ENCODE measurements around the gene SLC22A15.

Gene SLC22A15

DNA sequence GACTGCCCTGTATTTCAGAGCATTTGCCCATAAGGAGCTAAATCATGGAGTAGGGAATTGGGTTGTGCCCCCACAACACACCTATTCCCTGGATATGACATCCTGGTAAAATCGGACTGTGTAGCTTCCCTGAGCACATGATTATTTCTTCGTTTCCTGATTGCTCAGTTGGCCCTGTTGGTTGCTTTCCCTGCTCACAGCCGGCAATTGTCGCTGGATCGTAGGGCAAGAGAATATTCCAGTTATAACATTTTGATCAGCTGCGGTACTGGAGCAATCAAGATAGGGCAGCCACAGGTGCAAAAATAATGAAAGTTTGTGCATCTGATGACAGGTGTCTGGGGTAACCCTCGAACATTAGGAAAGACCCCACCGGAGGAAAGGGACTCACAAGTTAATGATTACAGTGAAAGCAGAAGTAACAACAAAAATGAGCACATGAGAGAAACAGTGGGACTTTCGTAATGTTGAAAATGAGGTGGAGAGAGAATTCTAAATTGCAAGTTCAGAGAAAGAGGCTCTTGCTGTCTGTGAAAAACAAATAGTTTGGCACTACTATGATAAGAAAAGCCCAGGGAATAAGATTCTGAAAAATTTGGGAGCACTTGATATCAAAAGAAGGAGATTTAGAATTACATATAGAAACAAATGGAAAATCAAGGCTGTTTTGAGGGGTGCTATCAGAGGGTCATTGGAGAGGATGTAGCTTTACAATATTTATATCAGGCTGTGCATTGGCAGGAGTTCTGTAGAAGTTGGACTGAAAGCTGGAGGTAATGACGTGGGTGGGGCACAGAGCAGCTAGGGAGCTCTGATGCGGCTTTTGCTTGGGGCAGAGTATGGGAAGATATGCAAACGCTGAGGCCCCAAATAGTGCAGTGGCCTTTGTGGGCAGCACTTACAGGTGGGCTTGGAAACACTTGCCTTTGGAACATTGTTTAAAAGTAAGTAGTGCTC is 134.5 kb downstream of the SLC22A15 start, which contains the start of gene MAB21L3:
Gene MAB21L3 (plus strand): TSS at position 833 of the 957 bp plus-strand sequence. CDS start 1,217 bp downstream, outside the sequence.
- no peak for DNase-seq

GRCh38 chr1:116111524-116112021 is 135.3 kb downstream of the SLC22A15 start:
- no peak for DNase-seq

DNA sequence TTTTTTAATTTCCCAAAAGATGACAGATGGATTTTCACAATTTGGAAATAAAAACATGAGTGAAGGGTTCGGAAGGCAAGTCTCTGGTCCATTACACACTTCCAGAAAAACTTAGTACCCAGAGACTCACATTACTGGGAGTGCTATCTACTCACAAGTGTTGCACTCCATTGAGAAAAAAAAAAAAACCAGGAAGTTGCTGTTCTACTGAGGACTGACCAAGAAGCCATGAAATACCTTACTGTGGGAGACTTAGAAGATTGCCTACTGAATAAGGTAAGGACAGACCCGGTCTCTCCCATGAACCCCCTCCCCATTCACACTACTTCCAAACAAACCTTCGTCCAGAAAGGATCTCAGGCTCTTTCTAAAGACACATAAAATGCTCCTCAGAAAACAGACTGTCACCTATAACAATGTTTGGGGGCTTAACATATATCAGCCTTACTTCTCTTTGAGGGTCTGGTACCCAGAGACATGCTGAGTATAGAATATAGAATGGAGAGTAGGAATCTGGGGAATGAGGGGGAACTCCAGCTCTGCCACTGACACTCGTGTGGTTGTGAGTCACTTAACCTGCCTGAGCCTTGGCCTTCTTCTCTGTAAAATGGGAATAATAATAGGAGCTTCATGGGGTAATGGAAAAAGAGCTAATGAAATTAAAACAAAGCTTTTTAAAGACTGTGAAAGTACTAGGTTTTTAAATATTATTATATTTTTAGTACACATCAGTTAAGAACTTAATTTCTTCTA is 136.3 kb downstream of the SLC22A15 start:
- DNase-seq = no peak

DNA sequence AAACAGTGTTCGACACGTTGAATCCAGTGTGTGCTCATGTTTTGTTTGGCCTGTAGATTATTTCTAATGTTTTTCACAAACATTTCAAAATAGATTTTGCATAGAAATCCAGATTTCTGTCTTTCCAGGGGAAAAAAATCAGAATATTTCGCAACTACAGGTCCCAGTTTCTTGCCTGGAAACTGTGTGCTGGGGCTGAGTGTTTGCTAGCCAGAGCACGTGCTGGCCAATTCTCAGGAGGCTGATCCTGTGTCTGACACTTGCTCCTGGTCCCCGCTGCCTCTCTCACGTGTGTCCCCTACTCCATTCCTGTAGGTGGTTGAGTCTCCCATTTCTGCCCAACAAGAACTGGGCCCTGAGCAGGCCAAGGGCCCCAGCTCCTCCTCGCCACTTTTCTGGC is 137.3 kb downstream of the SLC22A15 start:
- no peak for DNase-seq

DNA sequence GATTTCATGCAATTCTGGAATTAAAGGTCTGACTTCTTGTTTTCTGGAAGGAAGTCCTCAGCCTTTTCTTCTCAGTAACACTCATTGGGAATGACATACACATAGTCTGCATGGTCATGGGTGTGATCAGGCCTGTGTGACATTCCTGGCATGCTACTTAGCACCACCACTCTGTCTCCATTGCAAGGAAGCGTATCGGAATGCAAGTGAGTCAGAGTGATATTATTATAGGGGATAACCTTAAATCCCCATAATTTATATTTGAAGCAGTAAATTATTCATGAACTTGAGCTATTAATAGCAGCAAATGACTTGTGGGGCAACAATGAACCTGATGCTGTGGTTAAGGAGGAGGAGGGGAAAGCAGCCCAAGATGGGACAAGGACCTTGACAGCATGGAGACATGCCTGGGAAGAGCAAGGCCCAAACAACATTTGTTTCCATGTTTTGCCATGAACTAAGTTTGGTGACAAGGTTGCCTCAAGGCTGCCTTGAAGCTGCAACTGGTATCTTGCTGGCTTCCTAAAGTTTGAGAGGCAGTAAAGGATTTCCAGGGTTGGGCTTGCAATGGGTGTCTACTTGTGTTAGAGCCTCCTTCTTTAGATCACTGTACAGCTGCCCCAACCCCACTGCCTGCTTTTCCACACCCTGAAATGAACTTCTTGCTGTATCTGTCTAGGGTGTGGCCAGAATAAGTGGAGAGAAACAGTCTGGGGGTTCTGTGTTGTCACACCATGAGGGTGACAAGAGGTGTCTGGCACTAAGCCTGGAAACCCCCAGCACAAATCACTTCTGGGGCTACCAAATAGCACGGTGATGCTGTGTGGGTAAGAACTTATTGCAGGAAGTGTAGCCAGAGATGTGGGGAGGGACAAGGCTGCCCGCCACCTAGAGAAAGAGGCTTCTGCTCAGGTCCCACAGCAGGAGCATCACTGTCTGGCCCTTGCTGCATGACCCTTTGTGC is 139.4 kb downstream of the SLC22A15 start:
- no peak for DNase-seq

GRCh38 chr1:116118471-116118870 is 142.2 kb downstream of the SLC22A15 start:
- DNase-seq = no peak
